DND-41 (cell line): ENCODE results near the gene OSBPL10.

ENCODE experiments used
- ATAC-seq: fragments of 200-7000 bp; cut with Tn5 transposase; 3 replicates; pipeline ENCODE4 v1.9.1; 2021; ENCODE audit warnings: low read depth; ENCODE audit not compliant: insufficient read depth
- DNase-seq: peaks from one replicate; pipeline ENCODE4 v3.0.0-alpha.2; 2020
- H2AFZ ChIP-seq: 2 replicates; pipeline ENCODE4 v1.6.0; 2012; ENCODE audit warnings: low read depth, low read length
- H3K27ac ChIP-seq: 2 replicates; pipeline ENCODE4 v1.5.1; 2012; ENCODE audit warnings: low read length, inconsistent platforms
- H3K27me3 ChIP-seq: fragments of 200-600 bp; sonication (generic); 2 replicates; pipeline ENCODE4 v1.6.0; 2012; ENCODE audit warnings: low read length, mild to moderate bottlenecking, inconsistent platforms; ENCODE audit not compliant: insufficient read depth, poor library complexity
- H3K36me3 ChIP-seq: 2 replicates; pipeline ENCODE4 v1.5.1; 2012; ENCODE audit warnings: low read length, inconsistent platforms; ENCODE audit not compliant: insufficient read depth
- H3K4me1 ChIP-seq: 2 replicates; pipeline ENCODE4 v1.5.1; 2012; ENCODE audit warnings: mild to moderate bottlenecking, low read length; ENCODE audit not compliant: insufficient read depth
- H3K4me2 ChIP-seq: 2 replicates; pipeline ENCODE4 v1.6.0; 2012; ENCODE audit warnings: mild to moderate bottlenecking, moderate library complexity, low read length, inconsistent platforms; ENCODE audit not compliant: insufficient read depth
- H3K4me3 ChIP-seq, 2 experiments: fragments of 200-600 bp in 1 of 2; shearing (Covaris generic) in 1 of 2; 2 replicates each; pipeline ENCODE4 v1.5.1; 2012 to 2016; ENCODE audit warnings: inconsistent platforms in 2 of 2, low read length in 2 of 2, mild to moderate bottlenecking in 2 of 2, low read depth in 1 of 2, moderate library complexity in 1 of 2
- H3K79me2 ChIP-seq: 2 replicates; pipeline ENCODE4 v1.6.0; 2012; ENCODE audit warnings: low read length, inconsistent platforms; ENCODE audit not compliant: insufficient read depth
- H3K9ac ChIP-seq: 2 replicates; pipeline ENCODE4 v1.6.0; 2012; ENCODE audit warnings: low read depth, mild to moderate bottlenecking, inconsistent platforms, low read length, moderate library complexity
- H3K9me3 ChIP-seq: 2 replicates; pipeline ENCODE4 v1.5.1; 2012; ENCODE audit warnings: low read length, moderate library complexity, mild to moderate bottlenecking, inconsistent platforms; ENCODE audit not compliant: insufficient read depth, severe bottlenecking
- H4K20me1 ChIP-seq: 2 replicates; pipeline ENCODE4 v1.6.0; 2012; ENCODE audit warnings: low read length; ENCODE audit not compliant: insufficient read depth
- EZH2 ChIP-seq: IDR thresholded peaks from 3 replicates; pipeline ENCODE4 v1.6.1; 2012; ENCODE audit warnings: borderline replicate concordance, low read depth, mild to moderate bottlenecking, moderate library complexity, low read length, inconsistent platforms; ENCODE audit not compliant: severe bottlenecking
- TF ChIP-seq, protein P1 (sequence below): IDR thresholded peaks from 2 replicates; pipeline ENCODE4 v1.5.1; 2012; ENCODE audit warnings: borderline replicate concordance, low read length, moderate library complexity, mild to moderate bottlenecking; ENCODE audit not compliant: poor library complexity, severe bottlenecking; ENCODE audit errors: extremely low read depth

OSBPL10 gene

DNA sequence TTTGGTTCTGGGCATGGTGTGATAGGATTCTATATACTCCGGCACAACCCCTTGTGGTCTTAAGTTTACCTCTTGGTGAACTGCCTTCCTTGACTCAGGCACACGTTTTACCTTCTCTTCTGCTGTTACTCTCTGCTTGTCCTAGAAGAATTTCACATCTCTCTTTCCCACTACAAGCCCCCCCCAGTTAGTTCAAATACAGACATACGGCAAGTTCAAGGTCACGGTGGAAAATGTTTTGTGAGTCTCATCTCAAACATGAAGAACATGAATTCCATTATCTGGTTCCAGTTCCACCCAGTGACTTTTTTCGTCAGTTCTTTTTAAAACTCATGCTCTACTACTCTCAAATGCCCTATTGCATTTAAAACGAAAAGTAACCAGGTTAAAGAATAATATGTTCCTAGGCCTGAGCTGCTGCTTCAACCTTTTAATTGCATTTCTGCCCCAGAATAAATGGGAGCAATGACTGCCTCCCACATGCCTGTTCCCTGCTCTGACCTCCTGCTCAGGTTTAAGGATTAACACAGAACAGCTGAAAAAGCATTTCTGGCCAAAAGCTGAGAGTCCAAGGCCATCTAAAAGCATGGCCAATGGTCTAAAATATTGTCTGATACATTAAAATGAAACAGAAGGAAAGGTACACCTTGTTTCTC is 132.8 kb downstream of the OSBPL10 start:
- Histone ChIP-seq H4K20me1 (no peaks in the 10 kb centered on the region), H3K9ac (no peak overlapping the region), H2AFZ (no peak overlapping the region), H3K27me3 (no peaks in the 10 kb centered on the region), H3K4me1 (no peaks in the 10 kb centered on the region), H3K36me3 (no peaks in the 10 kb centered on the region), H3K4me2 (no peak overlapping the region), H3K4me3 (no peak overlapping the region), H3K27ac (no peak overlapping the region), H3K79me2 (no peaks in the 10 kb centered on the region), H3K9me3 (no peaks in the 10 kb centered on the region)
- no peak for DNase-seq
- no peak for ATAC-seq
- TF ChIP-seq, protein P1, sequence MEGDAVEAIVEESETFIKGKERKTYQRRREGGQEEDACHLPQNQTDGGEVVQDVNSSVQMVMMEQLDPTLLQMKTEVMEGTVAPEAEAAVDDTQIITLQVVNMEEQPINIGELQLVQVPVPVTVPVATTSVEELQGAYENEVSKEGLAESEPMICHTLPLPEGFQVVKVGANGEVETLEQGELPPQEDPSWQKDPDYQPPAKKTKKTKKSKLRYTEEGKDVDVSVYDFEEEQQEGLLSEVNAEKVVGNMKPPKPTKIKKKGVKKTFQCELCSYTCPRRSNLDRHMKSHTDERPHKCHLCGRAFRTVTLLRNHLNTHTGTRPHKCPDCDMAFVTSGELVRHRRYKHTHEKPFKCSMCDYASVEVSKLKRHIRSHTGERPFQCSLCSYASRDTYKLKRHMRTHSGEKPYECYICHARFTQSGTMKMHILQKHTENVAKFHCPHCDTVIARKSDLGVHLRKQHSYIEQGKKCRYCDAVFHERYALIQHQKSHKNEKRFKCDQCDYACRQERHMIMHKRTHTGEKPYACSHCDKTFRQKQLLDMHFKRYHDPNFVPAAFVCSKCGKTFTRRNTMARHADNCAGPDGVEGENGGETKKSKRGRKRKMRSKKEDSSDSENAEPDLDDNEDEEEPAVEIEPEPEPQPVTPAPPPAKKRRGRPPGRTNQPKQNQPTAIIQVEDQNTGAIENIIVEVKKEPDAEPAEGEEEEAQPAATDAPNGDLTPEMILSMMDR: no peak
- no peak for TF ChIP-seq EZH2

DNA sequence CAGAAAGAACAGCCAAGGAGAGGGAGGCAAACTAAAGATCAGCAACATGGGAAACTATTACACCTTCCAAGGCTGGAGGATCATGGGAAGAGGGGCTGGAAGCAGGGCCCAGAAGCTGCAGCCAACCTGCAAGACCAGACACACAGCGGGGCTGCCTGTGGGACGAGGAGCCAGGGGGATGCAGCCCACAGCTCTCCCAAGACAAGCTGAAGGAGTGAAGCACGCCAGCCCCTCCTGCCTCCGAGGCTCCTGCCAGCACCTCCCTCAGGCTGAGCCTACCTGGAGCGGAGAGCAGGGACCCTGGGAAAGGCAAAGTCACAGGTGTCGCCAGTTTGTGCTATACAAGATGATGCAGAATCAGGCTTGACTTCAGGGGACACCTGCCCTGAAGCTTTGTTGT is 133.3 kb downstream of the OSBPL10 start:
- H4K20me1 ChIP-seq: no peaks in the 10 kb centered on the region
- ATAC-seq: no peak

DNA sequence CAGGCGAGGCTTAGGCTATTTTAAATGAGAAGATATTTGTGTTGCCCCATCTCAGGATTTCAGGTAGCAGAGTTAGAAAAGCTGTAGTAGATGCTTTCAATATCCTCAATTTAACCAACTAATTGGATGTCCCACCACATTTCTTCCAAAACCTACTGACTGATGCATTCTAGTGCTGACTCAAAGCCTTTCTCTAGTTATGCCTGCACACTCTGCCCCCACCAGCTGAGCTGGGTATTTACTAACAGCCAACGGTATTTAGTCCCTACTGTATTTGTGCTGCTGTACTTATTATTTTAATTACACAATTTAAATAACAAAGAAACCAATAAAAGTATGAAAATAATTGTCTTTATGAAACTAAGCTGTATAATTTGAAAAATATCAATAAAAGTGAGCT is 139.5 kb downstream of the OSBPL10 start:
- H3K4me3 ChIP-seq: no peak overlapping the region
- no peak overlapping the region for H3K27ac ChIP-seq
- no peak overlapping the region for H3K9ac ChIP-seq
- TF ChIP-seq EZH2: no peak
- TF ChIP-seq, protein P1: no peak
- DNase-seq (no peak), ATAC-seq (no peak)
- H3K4me1 ChIP-seq: no peaks in the 10 kb centered on the region
- no peak overlapping the region for H2AFZ ChIP-seq
- H3K79me2 ChIP-seq: no peaks in the 10 kb centered on the region
- H3K27me3 ChIP-seq: no peaks in the 10 kb centered on the region
- H4K20me1 ChIP-seq: no peaks in the 10 kb centered on the region
- no peaks in the 10 kb centered on the region for H3K9me3 ChIP-seq
- H3K36me3 ChIP-seq: no peaks in the 10 kb centered on the region
- H3K4me2 ChIP-seq: no peak overlapping the region

More for the DNA sequence above, 133.3 kb downstream of the OSBPL10 start:
- Histone ChIP-seq H3K4me1 (no peaks in the 10 kb centered on the region), H3K79me2 (no peaks in the 10 kb centered on the region), H3K9ac (no peak overlapping the region), H3K4me3 (no peak overlapping the region), H3K27me3 (no peaks in the 10 kb centered on the region), H2AFZ (no peak overlapping the region), H3K27ac (no peak overlapping the region), H3K4me2 (no peak overlapping the region), H3K9me3 (no peaks in the 10 kb centered on the region), H3K36me3 (no peaks in the 10 kb centered on the region)
- TF ChIP-seq EZH2: no peak
- TF ChIP-seq, protein P1: no peak
- DNase-seq: no peak

DNA sequence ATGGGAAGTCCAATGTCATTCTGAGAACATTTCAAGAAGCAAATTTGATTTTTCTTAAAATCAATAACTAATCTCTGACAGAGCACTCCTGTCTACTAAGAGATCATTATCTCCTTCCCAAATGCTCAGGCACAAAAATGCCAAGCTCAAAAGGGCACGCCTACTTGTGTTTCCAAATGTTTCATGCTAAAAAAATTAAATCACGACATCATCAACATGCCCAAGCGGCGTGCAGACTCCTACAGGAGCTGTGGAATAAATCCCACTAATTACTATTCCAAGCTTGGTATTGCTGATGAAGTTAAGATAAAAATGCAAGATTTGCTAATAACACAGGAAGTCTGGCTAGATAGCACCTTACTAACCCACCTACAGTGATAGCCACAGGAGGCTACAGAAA is 140.8 kb downstream of the OSBPL10 start:
- Histone ChIP-seq H3K79me2 (no peaks in the 10 kb centered on the region), H4K20me1 (no peaks in the 10 kb centered on the region), H3K9me3 (no peaks in the 10 kb centered on the region), H3K27ac (no peak overlapping the region), H3K4me3 (no peak overlapping the region), H3K4me2 (no peak overlapping the region), H3K9ac (no peak overlapping the region), H3K36me3 (no peaks in the 10 kb centered on the region), H3K27me3 (no peaks in the 10 kb centered on the region), H3K4me1 (no peaks in the 10 kb centered on the region), H2AFZ (no peak overlapping the region)
- ATAC-seq (no peak), DNase-seq (no peak)
- TF ChIP-seq EZH2: no peak
- TF ChIP-seq, protein P1: no peak
